Right lobe of liver (tissue), 6 donors: Measurements from ENCODE around the gene MYD88. TPM values are rescaled to one million over a fixed set of nuclear protein-coding genes. Genes with fewer than 3 reads are reported as not detected.

ENCODE experiments used
- ATAC-seq, 4 donors: fragments of 200-7000 bp; cut with Tn5 transposase; one replicate each; pipeline ENCODE4 v1.9.1; 2020; ENCODE audit warnings: mild to moderate bottlenecking in 4 of 4, moderate library complexity in 4 of 4
- DNase-seq, 3 donors: peaks; one replicate each; pipeline ENCODE4 v3.0.0-alpha.2; 2020
- H3K27ac ChIP-seq, 3 donors: fragments of 200-600 bp; one replicate each; pipeline ENCODE4 v1.8.0; 2022
- H3K27me3 ChIP-seq, 2 donors: fragments of 200-600 bp; one replicate each; pipeline ENCODE4 v1.8.0; 2022
- H3K36me3 ChIP-seq, 4 donors: fragments of 200-600 bp; sonication (generic) in 1 of 4; one replicate each; pipeline versions ENCODE4 v1.5.1 to v1.8.0; 2017 to 2022; ENCODE audit warnings: control low read depth in 1 of 4
- H3K4me1 ChIP-seq, 4 donors: fragments of 200-600 bp; sonication (generic) in 1 of 4; one replicate each; pipeline versions ENCODE4 v1.5.1 to v1.8.0; 2017 to 2022; ENCODE audit warnings: control low read depth in 1 of 4
- H3K4me3 ChIP-seq, 3 donors: fragments of 200-600 bp; one replicate each; pipeline ENCODE4 v1.8.0; 2022
- H3K9me3 ChIP-seq, 4 donors: fragments of 200-600 bp; sonication (generic) in 1 of 4; one replicate each; pipeline versions ENCODE4 v1.5.1 to v1.8.0; 2017 to 2022; ENCODE audit warnings: control low read depth in 1 of 4
- POLR2A ChIP-seq: fragments of 450-650 bp; IDR thresholded peaks from one replicate; pipeline ENCODE4 v1.6.1; 2017; ENCODE audit warnings: antibody characterized with exemption, mild to moderate bottlenecking
- WGBS: methylation state at CpG from one replicate; pipeline ENCODE4 v1.1.6; 2018; ENCODE audit warnings: low coverage, low lambda C conversion rate; ENCODE audit not compliant: insufficient coverage; ENCODE audit errors: missing lambda C conversion rate; 5-methylcytosine and 5-hydroxymethylcytosine counted together
- intact Hi-C, 2 donors: fragments of 100-400 bp; cut with DNase I; formaldehyde crosslinking; loops; one replicate each; pipeline versions ENCODE4 v1.11.2 to v1.14.1; 2022
- total RNA-seq, 6 experiments: library from RNA; depleted of rRNA in 2 of 6; stranded (reverse); fragments of >200 nt in 2 of 6; fragmentation: NEBNext Ultra II Directional in 3 of 6; extraction: Animal tissue kit (Norgen Biotek cat#: 25700) in 3 of 6; gene quantifications; one replicate each; pipeline versions ENCODE4 v1.1.0 to v1.2.4, GENCODE V29; 2016 to 2023
- TF ChIP-seq, protein P1 (sequence below), 4 donors: fragments of 200-600 bp in 3 of 4; fragments of 450-650 bp in 1 of 4; IDR thresholded peaks; one replicate each; pipeline versions ENCODE4 v1.5.1 to v1.8.0; 2016 to 2022; ENCODE audit warnings: antibody characterized with exemption in 4 of 4, mild to moderate bottlenecking in 2 of 4
- donor health status: DM: no; HTN: yes; CAD: no.
- donor health status: DM: no; HTN: no; CAD: no.
- donor health status: DM: no; HTN: no; CAD: no.
- donor health status: DM: no; HTN: yes; CAD: no.
- donor health status: DM: no; HTN: yes; CAD: no.

MYD88 gene
- total RNA-seq, 6 experiments from 2014 or later: 24.3 to 57.3 (median 37.0) TPM

DNA sequence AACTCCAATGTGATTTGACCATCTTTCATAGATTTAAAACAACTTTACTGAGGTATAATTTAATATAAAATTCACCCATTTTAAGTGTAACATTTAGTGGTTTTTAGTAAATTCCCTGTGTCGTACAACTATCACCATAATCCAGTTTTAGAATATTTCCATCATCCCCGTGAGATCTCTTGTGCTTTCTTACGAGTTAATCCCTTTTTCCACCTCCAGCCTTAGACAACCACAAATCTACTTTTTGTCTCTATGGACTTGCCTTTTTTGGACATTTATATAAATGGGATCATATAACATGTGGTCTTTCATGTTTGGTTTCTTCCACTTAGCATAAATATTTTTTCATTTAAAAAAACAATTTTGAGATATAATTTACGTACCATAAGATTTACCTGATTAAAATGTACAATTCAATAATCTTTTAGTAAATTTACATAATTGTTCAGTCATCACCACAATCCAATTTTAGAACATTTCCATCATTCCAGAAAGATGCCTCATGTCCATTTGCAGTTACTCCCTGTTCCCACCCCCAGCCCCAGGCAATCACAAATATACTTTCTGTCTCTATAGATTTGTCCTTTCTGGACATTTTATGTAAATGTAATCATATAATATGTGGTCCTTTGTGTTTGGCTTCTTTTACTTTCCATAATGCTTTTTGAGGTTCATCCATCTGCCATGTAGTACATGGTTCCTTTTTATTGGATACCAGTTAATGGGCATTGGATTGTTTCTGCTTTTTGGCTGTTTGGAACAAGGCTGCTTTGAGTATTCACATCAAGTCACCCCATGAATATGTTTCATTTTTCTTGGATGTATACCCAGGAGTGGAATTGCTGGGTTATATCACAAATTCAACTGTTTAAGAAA is 29.9 kb downstream of the MYD88 start:
- DNase-seq: no peak
- Histone ChIP-seq H3K27ac (no peak overlapping the region), H3K4me3 (no peak overlapping the region), H3K27me3 (no peaks in the 10 kb centered on the region), H3K4me1 (peaks cover 0 to 23% (median 0%) of the 10 kb centered on the region in 4 donors), H3K9me3 (no peaks in the 10 kb centered on the region), H3K36me3 (no peaks in the 10 kb centered on the region)
- 92% methylated on average over 4 of the region's 4 CpGs for WGBS
- intact Hi-C loops: no loop called here
- ATAC-seq: no peak
- TF ChIP-seq, protein P1, sequence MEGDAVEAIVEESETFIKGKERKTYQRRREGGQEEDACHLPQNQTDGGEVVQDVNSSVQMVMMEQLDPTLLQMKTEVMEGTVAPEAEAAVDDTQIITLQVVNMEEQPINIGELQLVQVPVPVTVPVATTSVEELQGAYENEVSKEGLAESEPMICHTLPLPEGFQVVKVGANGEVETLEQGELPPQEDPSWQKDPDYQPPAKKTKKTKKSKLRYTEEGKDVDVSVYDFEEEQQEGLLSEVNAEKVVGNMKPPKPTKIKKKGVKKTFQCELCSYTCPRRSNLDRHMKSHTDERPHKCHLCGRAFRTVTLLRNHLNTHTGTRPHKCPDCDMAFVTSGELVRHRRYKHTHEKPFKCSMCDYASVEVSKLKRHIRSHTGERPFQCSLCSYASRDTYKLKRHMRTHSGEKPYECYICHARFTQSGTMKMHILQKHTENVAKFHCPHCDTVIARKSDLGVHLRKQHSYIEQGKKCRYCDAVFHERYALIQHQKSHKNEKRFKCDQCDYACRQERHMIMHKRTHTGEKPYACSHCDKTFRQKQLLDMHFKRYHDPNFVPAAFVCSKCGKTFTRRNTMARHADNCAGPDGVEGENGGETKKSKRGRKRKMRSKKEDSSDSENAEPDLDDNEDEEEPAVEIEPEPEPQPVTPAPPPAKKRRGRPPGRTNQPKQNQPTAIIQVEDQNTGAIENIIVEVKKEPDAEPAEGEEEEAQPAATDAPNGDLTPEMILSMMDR (IDR thresholded peaks at IDR 0.05): no peak
- TF ChIP-seq POLR2A: no peak

DNA sequence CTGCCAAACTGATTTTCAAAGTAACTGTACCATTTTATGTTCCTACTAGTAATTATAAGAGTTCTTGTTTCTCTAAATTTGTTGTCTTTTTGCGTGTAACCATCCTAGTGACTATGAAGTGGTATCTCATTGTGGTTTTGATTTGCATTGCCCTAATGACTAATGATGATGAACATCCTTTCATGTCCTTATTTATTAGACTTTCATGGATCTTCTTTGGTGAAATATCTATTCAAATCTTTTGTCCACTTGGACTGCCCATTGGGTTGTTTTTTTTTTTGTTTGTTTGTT is 30.5 kb downstream of the MYD88 start:
- DNase-seq (no peak), ATAC-seq (no peak)
- TF ChIP-seq POLR2A: no peak
- TF ChIP-seq, protein P1 (IDR thresholded peaks at IDR 0.05): no peak
- 75% methylated on average over 1 of the region's 1 CpG for WGBS
- no peaks in the 10 kb centered on the region for H3K27me3 ChIP-seq
- peaks cover 0 to 25% (median 0%) of the 10 kb centered on the region in 4 donors for H3K4me1 ChIP-seq
- intact Hi-C loops: no loop called here
- H3K27ac ChIP-seq: no peak overlapping the region
- H3K9me3 ChIP-seq: no peaks in the 10 kb centered on the region
- H3K36me3 ChIP-seq: no peaks in the 10 kb centered on the region
- no peak overlapping the region for H3K4me3 ChIP-seq

DNA sequence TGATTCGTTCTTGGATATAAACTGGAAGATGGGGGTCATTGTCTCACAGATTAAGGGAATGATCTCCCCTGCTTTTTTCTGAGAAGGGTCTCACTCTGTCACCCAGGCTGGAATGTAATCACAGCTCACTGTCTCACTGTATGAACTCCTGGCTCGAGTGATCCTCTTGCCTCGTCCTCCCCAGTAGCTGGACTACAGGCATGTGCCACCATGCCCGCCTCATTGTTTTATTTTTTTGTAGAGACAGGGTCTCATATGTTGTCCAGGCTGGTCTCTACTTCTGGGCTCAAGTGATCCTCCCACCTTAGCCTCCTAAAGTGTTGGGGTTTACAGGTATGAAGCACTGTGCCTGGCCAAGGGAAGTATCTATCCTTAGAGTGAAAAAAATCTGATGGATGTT is 32.3 kb downstream of the MYD88 start:
- Histone ChIP-seq H3K4me1 (peaks cover 0 to 21% (median 0%) of the 10 kb centered on the region in 4 donors), H3K27ac (no peak overlapping the region), H3K27me3 (no peaks in the 10 kb centered on the region), H3K4me3 (no peak overlapping the region), H3K9me3 (no peaks in the 10 kb centered on the region), H3K36me3 (no peaks in the 10 kb centered on the region)
- 78% methylated on average over 4 of the region's 4 CpGs for WGBS
- ATAC-seq (no peak), DNase-seq (no peak)
- TF ChIP-seq POLR2A: no peak
- TF ChIP-seq, protein P1 (IDR thresholded peaks at IDR 0.05): no peak
- intact Hi-C loops: no loop called here

DNA sequence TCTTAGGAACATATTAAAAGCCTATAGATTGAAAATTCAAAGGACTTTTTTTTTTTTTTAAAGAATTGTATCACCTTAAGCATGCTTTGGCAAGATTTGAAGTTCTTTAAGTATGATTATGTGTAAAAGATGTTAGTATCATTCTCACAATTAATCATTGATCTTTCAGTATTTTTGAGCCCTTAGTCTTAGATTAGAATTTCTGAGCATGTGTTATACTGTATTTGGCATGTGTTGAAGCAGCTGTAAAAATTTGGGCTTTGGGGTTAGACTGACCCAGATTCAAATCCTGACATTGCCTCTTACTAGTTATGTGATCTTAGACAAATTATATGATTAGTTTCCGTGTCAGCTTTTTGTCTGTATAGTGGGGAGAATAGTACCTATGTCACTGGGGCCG is 33.2 kb downstream of the MYD88 start:
- Histone ChIP-seq H3K27ac (no peak overlapping the region), H3K27me3 (no peaks in the 10 kb centered on the region), H3K9me3 (no peaks in the 10 kb centered on the region), H3K36me3 (no peaks in the 10 kb centered on the region), H3K4me3 (no peak overlapping the region), H3K4me1 (peaks cover 0 to 15% (median 0%) of the 10 kb centered on the region in 4 donors)
- 79% methylated on average over 2 of the region's 2 CpGs for WGBS
- ATAC-seq (no peak), DNase-seq (no peak)
- no peak for TF ChIP-seq POLR2A
- TF ChIP-seq, protein P1 (IDR thresholded peaks at IDR 0.05): no peak
- intact Hi-C loops: no loop called here
